Sigmoid colon (tissue), 7 donors: Measurements from ENCODE around the gene SH3TC2. TPM values are rescaled to one million over a fixed set of nuclear protein-coding genes. Genes with fewer than 3 reads are reported as not detected.

ENCODE experiments used
- DNase-seq: peaks from one replicate; pipeline ENCODE4 v3.0.0-alpha.2; 2019
- H3K27ac ChIP-seq, 4 donors: fragments of 200-600 bp; sonication (generic); one replicate each; pipeline ENCODE4 v1.5.1; 2016 to 2019; ENCODE audit warnings: mild to moderate bottlenecking in 1 of 4
- H3K27me3 ChIP-seq, 3 donors: fragments of 200-600 bp; sonication (generic); one replicate each; pipeline ENCODE4 v1.5.1; 2019; ENCODE audit warnings: mild to moderate bottlenecking in 1 of 3
- H3K36me3 ChIP-seq, 4 donors: fragments of 200-600 bp; sonication (generic); one replicate each; pipeline ENCODE4 v1.5.1; 2016 to 2019
- H3K4me1 ChIP-seq, 4 donors: fragments of 200-600 bp; sonication (generic); one replicate each; pipeline ENCODE4 v1.5.1; 2017 to 2019
- H3K4me3 ChIP-seq, 4 donors: fragments of 200-600 bp; sonication (generic); one replicate each; pipeline ENCODE4 v1.5.1; 2017 to 2019; ENCODE audit warnings: mild to moderate bottlenecking in 2 of 4, moderate library complexity in 1 of 4
- H3K9me3 ChIP-seq, 4 donors: fragments of 200-600 bp in 3 of 4; sonication (generic) in 3 of 4; one replicate each; pipeline versions ENCODE4 v1.5.1 to v1.6.1; 2013 to 2019
- EP300 ChIP-seq, 4 donors: sonication (generic); formaldehyde crosslinking; IDR thresholded peaks; one replicate each; pipeline ENCODE4 v1.6.1; 2017; ENCODE audit warnings: antibody characterized with exemption in 4 of 4
- POLR2A ChIP-seq, 2 donors: fragments of 450-650 bp; IDR thresholded peaks; one replicate each; pipeline ENCODE4 v1.6.1; 2016; ENCODE audit warnings: antibody characterized with exemption in 2 of 2, mild to moderate bottlenecking in 2 of 2, moderate library complexity in 2 of 2
- POLR2AphosphoS5 ChIP-seq, 4 donors: sonication (generic); formaldehyde crosslinking; IDR thresholded peaks; one replicate each; pipeline ENCODE4 v1.6.1; 2017; ENCODE audit warnings: antibody characterized with exemption in 4 of 4
- WGBS, 2 donors: extraction: QIAGEN DNeasy Blood & Tissue Kit; methylation state at CpG; one replicate each; pipeline ENCODE4 v1.1.7; 2013; 5-methylcytosine and 5-hydroxymethylcytosine counted together
- intact Hi-C: fragments of 100-400 bp; cut with DNase I; formaldehyde crosslinking; loops from one replicate; pipeline ENCODE4 v1.15.1; 2023
- polyA plus RNA-seq, 3 donors: library from polyadenylated mRNA; stranded (reverse); fragments of 200-250 nt; gene quantifications; one replicate each; pipeline ENCODE4 v1.2.3, GENCODE V29; 2013
- total RNA-seq, 4 donors: library from RNA; depleted of rRNA; stranded (reverse); fragments of >200 nt; gene quantifications; one replicate each; pipeline ENCODE4 v1.1.0, GENCODE V29; 2016
- TF ChIP-seq, protein P1 (sequence below), 4 experiments: fragments of 450-650 bp in 3 of 4; fragments of 200-600 bp in 1 of 4; IDR thresholded peaks; one replicate each; pipeline ENCODE4 v1.5.1; 2016 to 2019; ENCODE audit warnings: antibody characterized with exemption in 4 of 4, mild to moderate bottlenecking in 3 of 4, moderate library complexity in 2 of 4
- donor health status: healthy with polysubstance abuse.
- donor health status: Bipolar disorder and iron deficiency.
- donor health status: healthy.

The SH3TC2 gene
- total and polyA plus RNA-seq, 7 donors, result under 0.01 to 8.3 (median 1.7) TPM; not detected in 1

DNA sequence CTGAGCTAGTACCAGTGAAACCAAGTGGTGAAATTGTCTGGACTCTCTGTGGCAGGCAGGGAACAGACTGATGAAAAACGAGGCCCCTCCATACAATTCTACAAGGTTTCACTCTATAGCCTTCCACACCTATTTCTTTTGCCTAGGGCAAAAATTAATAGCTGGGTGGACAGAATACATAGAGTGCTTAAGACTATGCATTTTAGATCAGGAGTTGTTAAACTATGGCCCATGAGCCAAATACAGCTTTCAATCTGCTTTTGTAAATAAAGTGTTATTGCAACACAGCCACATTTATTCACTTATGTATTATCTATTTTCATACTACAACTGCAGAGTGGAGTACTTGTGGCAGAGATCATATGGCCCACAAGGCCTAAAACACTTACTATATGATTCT, 45.2 kb downstream of the SH3TC2 start:
- Histone ChIP-seq H3K4me1 (peaks cover 0 to 10% (median 7%) of the 10 kb centered on the region in 4 donors), H3K4me3 (no peak overlapping the region), H3K27ac (no peak overlapping the region), H3K36me3 (no peaks in the 10 kb centered on the region), H3K27me3 (no peaks in the 10 kb centered on the region), H3K9me3 (no peaks in the 10 kb centered on the region)
- intact Hi-C loops, result no loop called here
- no peak for TF ChIP-seq EP300 (IDR thresholded peaks at IDR 0.05)
- TF ChIP-seq POLR2AphosphoS5 (IDR thresholded peaks at IDR 0.05), result no peak
- no peak for TF ChIP-seq POLR2A (IDR thresholded peaks at IDR 0.05)
- TF ChIP-seq, protein P1, sequence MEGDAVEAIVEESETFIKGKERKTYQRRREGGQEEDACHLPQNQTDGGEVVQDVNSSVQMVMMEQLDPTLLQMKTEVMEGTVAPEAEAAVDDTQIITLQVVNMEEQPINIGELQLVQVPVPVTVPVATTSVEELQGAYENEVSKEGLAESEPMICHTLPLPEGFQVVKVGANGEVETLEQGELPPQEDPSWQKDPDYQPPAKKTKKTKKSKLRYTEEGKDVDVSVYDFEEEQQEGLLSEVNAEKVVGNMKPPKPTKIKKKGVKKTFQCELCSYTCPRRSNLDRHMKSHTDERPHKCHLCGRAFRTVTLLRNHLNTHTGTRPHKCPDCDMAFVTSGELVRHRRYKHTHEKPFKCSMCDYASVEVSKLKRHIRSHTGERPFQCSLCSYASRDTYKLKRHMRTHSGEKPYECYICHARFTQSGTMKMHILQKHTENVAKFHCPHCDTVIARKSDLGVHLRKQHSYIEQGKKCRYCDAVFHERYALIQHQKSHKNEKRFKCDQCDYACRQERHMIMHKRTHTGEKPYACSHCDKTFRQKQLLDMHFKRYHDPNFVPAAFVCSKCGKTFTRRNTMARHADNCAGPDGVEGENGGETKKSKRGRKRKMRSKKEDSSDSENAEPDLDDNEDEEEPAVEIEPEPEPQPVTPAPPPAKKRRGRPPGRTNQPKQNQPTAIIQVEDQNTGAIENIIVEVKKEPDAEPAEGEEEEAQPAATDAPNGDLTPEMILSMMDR (IDR thresholded peaks at IDR 0.05), result no peak
- no peak for DNase-seq
- 85 to 93% methylated on average over 1 of the region's 1 CpG for WGBS, 2 donors

DNA sequence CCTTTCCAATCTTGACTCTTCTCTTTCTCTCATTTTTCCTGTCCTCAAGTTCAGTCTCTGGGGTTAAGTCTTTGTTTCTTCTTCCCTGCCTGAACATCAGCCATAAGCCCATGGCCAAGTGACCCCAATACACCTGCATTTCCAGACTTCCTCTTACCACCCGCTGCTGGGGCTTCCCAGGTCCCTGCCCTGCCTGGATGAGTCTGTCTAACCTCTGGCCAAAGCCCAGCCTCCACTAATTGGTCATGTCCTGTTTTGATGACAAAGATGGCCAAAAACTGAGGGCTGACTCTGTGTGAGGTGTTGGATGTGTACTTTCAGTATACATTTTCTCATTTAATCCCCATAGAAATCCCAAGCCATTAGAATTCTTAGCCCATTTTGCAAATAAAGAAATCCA, 47.3 kb downstream of the SH3TC2 start:
- Histone ChIP-seq H3K36me3 (no peaks in the 10 kb centered on the region), H3K27ac (no peak overlapping the region), H3K27me3 (no peaks in the 10 kb centered on the region), H3K4me3 (no peak overlapping the region), H3K4me1 (peaks cover 0 to 10% (median 7%) of the 10 kb centered on the region in 4 donors), H3K9me3 (no peaks in the 10 kb centered on the region)
- TF ChIP-seq POLR2AphosphoS5 (IDR thresholded peaks at IDR 0.05), result no peak
- TF ChIP-seq EP300 (IDR thresholded peaks at IDR 0.05), result no peak
- no peak for TF ChIP-seq POLR2A (IDR thresholded peaks at IDR 0.05)
- TF ChIP-seq, protein P1 (IDR thresholded peaks at IDR 0.05), result no peak
- no peak for DNase-seq
- 80 to 92% methylated on average over 1 of the region's 1 CpG for WGBS, 2 donors
- intact Hi-C loops, result no loop called here

DNA sequence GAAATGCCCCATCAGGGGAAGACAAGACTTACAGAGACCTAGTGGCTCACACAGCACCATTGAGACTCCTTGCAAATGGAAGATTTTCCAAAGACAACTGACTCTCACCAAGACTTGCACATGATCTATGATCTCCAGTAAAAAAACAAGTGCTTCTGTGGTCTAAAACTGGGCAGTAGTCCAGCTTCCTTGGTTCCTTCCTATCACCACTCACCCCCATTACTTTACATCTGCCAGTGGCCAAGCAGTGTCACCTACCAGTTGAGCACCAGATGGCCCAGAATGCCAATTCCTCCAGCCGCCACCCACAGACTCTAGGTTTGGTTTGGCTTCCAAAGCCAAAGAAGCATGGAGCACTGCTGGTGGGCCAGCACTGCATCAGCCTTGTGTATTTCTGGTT, 47.7 kb downstream of the SH3TC2 start:
- no peaks in the 10 kb centered on the region for H3K27me3 ChIP-seq
- no peaks in the 10 kb centered on the region for H3K9me3 ChIP-seq
- no peaks in the 10 kb centered on the region for H3K36me3 ChIP-seq
- H3K27ac ChIP-seq, result no peak overlapping the region
- intact Hi-C loops, result no loop called here
- no peak for DNase-seq
- peaks cover 0 to 10% (median 7%) of the 10 kb centered on the region in 4 donors for H3K4me1 ChIP-seq
- H3K4me3 ChIP-seq, result no peak overlapping the region
- 97 to 99% methylated on average over 1 of the region's 1 CpG for WGBS, 2 donors
- TF ChIP-seq POLR2A (IDR thresholded peaks at IDR 0.05), result no peak
- no peak for TF ChIP-seq EP300 (IDR thresholded peaks at IDR 0.05)
- TF ChIP-seq, protein P1 (IDR thresholded peaks at IDR 0.05), result no peak
- no peak for TF ChIP-seq POLR2AphosphoS5 (IDR thresholded peaks at IDR 0.05)

DNA sequence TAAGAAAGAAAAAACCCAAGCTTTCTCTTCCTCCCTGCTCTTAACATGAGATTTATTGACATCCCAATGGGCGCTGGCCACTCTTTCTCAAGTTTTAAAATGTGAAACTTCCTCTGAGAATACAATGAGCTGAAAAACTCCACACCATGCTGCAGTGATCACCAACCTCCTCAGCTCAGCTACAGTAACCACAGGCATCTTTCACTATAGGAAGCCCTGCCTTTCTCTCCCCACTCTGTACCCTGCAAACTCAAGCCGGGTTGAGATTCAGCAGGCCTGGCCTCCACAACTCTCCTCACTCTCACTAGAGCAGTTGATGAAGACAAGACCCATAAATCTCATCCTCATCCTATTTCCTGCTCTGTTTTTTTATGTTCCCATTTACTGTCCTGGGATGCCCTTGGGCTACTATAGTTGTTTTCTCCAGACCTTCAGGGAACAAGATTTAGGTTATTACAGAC, 48.3 kb downstream of the SH3TC2 start:
- Histone ChIP-seq H3K27me3 (no peaks in the 10 kb centered on the region), H3K4me1 (peaks cover 0 to 10% (median 7%) of the 10 kb centered on the region in 4 donors), H3K9me3 (no peaks in the 10 kb centered on the region), H3K4me3 (no peak overlapping the region), H3K27ac (no peak overlapping the region), H3K36me3 (no peaks in the 10 kb centered on the region)
- intact Hi-C loops, result no loop called here
- 92 to 95% methylated on average over 2 of the region's 2 CpGs for WGBS, 2 donors
- TF ChIP-seq POLR2A (IDR thresholded peaks at IDR 0.05) (no peak), POLR2AphosphoS5 (IDR thresholded peaks at IDR 0.05) (peak in 2 of 4 donors; percentile 33 to 44)
- no peak for DNase-seq

DNA sequence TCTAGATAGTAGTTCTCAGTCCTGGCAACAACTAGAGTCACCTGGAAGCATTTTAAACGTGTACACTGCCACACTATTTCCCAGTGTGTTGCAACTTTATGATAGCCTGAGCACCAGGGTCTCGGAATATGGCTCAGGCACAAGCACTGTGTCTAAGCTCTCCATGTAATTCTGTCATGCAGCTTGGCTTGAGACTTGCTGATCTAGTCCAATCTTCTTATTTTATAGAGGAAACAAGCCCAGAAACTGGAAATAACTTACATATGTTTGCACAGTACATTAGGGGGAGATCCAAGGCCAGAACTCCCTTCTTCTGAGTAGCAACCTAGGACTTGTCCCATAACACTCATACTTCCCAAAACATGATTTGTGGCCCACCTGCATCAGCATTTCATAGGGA, 49.1 kb downstream of the SH3TC2 start:
- no peaks in the 10 kb centered on the region for H3K9me3 ChIP-seq
- H3K27me3 ChIP-seq, result no peaks in the 10 kb centered on the region
- no peak overlapping the region for H3K27ac ChIP-seq
- no peak for DNase-seq
- intact Hi-C loops, result no loop called here
- H3K4me3 ChIP-seq, result no peak overlapping the region
- H3K4me1 ChIP-seq, result peaks cover 0 to 10% (median 7%) of the 10 kb centered on the region in 4 donors
- H3K36me3 ChIP-seq, result no peaks in the 10 kb centered on the region
- 56 to 75% methylated on average over 2 of the region's 2 CpGs for WGBS, 2 donors
- TF ChIP-seq POLR2AphosphoS5 (IDR thresholded peaks at IDR 0.05), result no peak
- TF ChIP-seq, protein P1 (IDR thresholded peaks at IDR 0.05), result no peak
- TF ChIP-seq EP300 (IDR thresholded peaks at IDR 0.05), result no peak
- no peak for TF ChIP-seq POLR2A (IDR thresholded peaks at IDR 0.05)
